ENCODE measurements around the gene LTB4R2.

DNA sequence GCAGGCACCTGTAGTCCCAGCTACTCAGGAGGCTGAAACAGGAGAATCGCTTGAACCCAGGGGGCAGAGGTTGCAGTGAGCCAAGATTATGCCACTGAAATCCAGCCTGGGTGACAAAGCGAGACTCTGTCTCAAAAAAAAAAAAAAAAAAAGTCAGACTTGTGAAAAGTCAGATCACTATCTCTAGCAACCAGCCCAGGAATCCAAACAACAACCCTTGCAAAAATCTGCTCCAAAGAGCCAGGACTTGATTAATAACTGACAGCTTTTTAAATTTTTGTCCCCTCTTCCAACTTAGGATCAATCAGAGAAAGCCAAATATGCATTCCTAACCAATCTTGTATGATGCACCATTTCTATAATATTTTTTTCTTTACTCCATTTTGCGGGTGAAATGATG is 50.3 kb downstream of the LTB4R2 start:
- TF ChIP-seq EZH2phosphoT487 (IDR thresholded peaks at IDR 0.05; ENCODE audit: insufficient read depth, low read depth), result no peak
- no peak for TF ChIP-seq EZH2 (IDR thresholded peaks at IDR 0.05; ENCODE audit: insufficient read depth, poor library complexity, severe bottlenecking)
